ENCODE data around the gene MFSD11.

DNA sequence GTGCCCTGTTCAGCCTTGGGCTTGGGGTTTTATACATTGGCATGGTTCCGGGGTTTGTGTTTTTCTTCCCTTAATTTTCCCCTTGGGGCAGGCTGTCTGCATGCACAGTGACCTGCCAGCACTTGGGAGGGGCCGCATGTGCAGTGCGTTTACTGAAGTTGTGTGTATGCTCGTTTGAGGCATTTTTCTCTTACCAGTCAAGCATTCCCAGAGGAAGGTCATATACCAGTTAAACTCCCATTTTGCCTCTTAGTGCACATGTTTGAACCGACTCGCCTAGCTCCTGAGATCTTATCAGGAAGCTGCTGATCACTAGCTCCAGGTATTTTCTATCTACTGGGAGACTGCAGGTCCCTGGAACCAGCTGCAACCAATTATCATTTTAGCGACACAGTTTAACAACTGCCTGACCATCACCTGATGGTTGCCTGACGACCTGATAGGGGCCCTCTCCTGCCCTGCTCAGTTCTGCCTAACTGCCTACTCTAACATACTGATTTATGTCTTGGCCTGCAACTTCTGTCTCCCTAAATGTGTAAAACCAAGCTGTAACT lies 51.4 kb downstream of the MFSD11 start:
- TF ChIP-seq, protein P1, sequence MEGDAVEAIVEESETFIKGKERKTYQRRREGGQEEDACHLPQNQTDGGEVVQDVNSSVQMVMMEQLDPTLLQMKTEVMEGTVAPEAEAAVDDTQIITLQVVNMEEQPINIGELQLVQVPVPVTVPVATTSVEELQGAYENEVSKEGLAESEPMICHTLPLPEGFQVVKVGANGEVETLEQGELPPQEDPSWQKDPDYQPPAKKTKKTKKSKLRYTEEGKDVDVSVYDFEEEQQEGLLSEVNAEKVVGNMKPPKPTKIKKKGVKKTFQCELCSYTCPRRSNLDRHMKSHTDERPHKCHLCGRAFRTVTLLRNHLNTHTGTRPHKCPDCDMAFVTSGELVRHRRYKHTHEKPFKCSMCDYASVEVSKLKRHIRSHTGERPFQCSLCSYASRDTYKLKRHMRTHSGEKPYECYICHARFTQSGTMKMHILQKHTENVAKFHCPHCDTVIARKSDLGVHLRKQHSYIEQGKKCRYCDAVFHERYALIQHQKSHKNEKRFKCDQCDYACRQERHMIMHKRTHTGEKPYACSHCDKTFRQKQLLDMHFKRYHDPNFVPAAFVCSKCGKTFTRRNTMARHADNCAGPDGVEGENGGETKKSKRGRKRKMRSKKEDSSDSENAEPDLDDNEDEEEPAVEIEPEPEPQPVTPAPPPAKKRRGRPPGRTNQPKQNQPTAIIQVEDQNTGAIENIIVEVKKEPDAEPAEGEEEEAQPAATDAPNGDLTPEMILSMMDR (IDR thresholded peaks at IDR 0.05) = no peak
- TF ChIP-seq POLR2A (IDR thresholded peaks at IDR 0.05) = no peak

All from Peyer's patch (tissue), 4 donors.